ENCODE results near the gene DOCK6.

Gene DOCK6

DNA sequence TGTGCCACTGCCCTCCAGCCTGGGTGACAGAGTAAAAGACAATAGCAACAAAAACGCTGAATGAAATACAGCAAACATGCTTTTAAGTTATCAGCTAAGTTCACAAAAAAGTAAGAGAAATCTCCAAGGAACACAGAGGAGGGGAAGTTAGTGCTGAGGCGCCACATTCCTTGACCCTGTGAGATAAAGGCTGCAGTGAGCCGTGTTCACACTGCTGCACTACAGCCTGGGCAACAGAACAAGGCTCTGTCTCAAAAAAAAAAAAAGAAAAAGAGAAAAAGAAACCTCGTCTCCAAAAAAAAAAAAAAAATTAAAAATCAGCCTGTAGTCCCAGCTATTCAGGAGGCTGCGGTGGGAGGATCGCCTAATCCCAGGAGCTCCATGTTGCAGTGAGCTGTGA, 16.3 kb upstream of the DOCK6 start:
- TF ChIP-seq, protein P1, sequence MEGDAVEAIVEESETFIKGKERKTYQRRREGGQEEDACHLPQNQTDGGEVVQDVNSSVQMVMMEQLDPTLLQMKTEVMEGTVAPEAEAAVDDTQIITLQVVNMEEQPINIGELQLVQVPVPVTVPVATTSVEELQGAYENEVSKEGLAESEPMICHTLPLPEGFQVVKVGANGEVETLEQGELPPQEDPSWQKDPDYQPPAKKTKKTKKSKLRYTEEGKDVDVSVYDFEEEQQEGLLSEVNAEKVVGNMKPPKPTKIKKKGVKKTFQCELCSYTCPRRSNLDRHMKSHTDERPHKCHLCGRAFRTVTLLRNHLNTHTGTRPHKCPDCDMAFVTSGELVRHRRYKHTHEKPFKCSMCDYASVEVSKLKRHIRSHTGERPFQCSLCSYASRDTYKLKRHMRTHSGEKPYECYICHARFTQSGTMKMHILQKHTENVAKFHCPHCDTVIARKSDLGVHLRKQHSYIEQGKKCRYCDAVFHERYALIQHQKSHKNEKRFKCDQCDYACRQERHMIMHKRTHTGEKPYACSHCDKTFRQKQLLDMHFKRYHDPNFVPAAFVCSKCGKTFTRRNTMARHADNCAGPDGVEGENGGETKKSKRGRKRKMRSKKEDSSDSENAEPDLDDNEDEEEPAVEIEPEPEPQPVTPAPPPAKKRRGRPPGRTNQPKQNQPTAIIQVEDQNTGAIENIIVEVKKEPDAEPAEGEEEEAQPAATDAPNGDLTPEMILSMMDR (IDR thresholded peaks at IDR 0.05; ENCODE audit: low read depth, low read length), result no peak
- no peak for DNase-seq (ENCODE audit: low read depth, low spot score)
- in situ Hi-C loops (cut with HindIII; ENCODE audit: low sequenced_read_pairs), result no loop called here
- no peak overlapping the region for H3K4me3 ChIP-seq (ENCODE audit: low read depth, low read length)

DNA sequence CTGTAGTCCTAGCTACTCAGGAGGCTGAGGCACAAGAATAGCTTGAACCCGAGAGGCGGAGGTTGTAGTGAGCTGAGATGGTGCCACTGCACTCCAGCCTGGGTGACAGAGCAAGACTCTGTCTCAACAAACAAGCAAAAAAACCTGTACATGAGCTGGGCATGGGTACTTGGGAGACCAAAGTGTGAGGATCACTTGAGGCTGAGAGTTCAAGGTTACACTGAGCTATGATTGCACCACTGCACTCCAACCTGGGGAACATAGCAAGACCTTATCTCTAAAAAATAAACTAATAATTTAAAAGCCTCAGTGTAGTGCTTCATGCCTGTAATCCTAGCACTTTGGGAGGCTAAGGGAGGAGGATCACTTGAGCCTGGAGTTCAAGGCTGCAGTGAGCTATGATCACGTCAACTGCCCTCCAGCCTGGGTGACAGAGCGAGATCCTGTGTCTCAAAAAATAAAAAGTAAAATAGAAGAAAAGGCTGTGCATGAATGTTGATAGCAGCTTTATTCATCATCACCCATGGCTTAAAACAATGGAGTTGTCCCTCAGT, 12.3 kb upstream of the DOCK6 start:
- DNase-seq (ENCODE audit: low read depth, low spot score), result no peak
- in situ Hi-C loops (cut with HindIII; ENCODE audit: low sequenced_read_pairs), result no loop called here
- no peak overlapping the region for H3K4me3 ChIP-seq (ENCODE audit: low read depth, low read length)
- TF ChIP-seq, protein P1 (IDR thresholded peaks at IDR 0.05; ENCODE audit: low read depth, low read length), result no peak

DNA sequence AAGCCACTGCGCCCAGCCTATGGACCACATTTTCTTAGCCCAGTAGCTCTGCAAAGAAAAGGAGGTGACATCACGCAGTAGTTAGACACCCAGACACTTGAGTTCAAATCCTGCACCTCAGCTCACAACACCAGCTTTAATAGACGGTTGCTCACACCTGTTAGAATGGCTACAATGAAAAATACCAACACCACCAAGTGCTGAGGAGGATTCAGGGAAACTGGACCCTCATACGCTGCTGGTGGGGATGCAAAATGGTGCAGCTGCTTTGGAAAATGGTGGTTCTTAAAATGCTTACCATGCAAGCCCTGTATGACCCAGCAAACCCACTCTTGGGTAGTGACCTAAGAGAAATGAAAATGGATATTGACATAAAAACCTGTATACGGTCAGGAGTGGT, 11.7 kb upstream of the DOCK6 start:
- TF ChIP-seq, protein P1 (IDR thresholded peaks at IDR 0.05; ENCODE audit: low read depth, low read length), result no peak
- no peak for DNase-seq (ENCODE audit: low read depth, low spot score)
- in situ Hi-C loops (cut with HindIII; ENCODE audit: low sequenced_read_pairs), result no loop called here
- H3K4me3 ChIP-seq (ENCODE audit: low read depth, low read length), result no peak overlapping the region

DNA sequence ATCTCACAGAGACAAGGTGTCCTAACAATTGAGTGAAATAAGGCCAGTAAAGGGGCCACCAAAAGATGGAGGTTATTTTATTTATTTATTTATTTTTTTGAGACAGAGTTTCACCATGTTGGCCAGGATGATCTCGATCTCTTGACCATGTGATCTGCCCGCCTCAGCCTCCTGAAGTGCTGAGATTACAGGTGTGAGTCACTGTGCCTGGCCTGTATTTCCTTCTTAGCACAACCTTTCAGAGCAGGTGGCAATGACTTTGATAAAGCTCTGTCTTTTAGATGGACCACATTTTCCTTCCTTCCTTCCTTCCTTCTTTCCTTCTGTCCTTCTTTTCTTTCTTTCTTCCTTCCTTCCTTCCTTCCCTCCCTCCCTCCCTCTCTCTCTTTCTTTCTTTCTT, 11.0 kb upstream of the DOCK6 start:
- TF ChIP-seq, protein P1 (IDR thresholded peaks at IDR 0.05; ENCODE audit: low read depth, low read length), result no peak
- in situ Hi-C loops (cut with HindIII; ENCODE audit: low sequenced_read_pairs), result no loop called here

DNA sequence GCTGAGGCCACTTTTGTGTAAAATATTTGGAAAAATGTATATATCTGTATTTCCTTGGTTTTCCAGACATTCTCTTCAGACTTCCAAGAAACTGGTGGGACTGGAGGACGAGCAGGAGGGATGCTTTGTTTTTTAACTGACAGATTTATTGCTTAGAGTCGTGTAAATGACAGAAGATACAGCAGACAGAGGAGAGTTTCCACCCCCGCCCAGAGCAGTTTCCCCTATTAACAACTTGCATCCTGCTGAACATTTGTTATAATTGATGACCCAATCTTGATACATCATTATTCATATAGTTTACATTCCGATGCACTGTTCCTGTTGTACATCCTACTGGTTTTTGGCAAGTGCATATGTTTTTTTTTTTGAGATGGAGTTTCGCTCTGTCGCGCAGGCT, 7.1 kb upstream of the DOCK6 start:
- H3K4me3 ChIP-seq (ENCODE audit: low read depth, low read length), result no peak overlapping the region
- in situ Hi-C loops (cut with HindIII; ENCODE audit: low sequenced_read_pairs), result no loop called here
- peak; percentile 35 for DNase-seq (ENCODE audit: low read depth, low spot score)
- TF ChIP-seq, protein P1 (IDR thresholded peaks at IDR 0.05; ENCODE audit: low read depth, low read length), result no peak

More for the DNA sequence above, 11.0 kb upstream of the DOCK6 start:
- H3K4me3 ChIP-seq (ENCODE audit: low read depth, low read length), result no peak overlapping the region
- DNase-seq (ENCODE audit: low read depth, low spot score), result no peak

DNA sequence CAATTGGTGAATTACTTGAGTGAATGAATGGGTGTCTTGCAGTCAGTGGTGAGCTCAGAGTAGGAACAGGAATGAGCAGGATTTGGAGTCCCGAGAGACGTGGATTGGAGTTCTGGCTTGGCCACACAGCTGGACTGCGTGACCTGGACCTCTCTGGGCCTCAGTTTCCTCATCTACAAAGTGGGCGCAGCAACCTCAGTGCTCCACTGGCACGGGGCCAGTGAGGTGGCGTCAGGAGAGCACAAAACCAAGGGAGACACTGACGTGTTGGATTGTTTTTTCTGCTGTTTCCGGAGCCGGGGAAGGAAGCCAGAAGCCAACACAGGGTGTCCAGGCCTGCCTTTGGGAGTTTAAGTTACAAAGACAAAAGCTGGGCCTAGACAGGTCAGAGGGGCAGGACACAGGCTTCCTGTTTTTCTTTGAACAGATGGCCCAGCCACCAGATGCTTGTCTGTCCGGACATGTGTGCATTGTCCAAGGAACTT, 6.5 kb upstream of the DOCK6 start:
- in situ Hi-C loops (cut with HindIII; ENCODE audit: low sequenced_read_pairs), result no loop called here
- DNase-seq (ENCODE audit: low read depth, low spot score), result peak; percentile 86
- TF ChIP-seq, protein P1 (IDR thresholded peaks at IDR 0.05; ENCODE audit: low read depth, low read length), result no peak

More for the DNA sequence above, 6.5 kb upstream of the DOCK6 start:
- no peak overlapping the region for H3K4me3 ChIP-seq (ENCODE audit: low read depth, low read length)
